IMR-90 (cell line): ENCODE data around the gene CCNQ. TPM values are rescaled to one million over a fixed set of nuclear protein-coding genes. Genes with fewer than 3 reads are reported as not detected.
A peak's percentile ranks its signal among the peaks of the same experiment; 100 is the strongest.

Source experiments
- ATAC-seq: fragments of 200-7000 bp; cut with Tn5 transposase; 2 replicates; pipeline ENCODE4 v1.9.1; 2020; ENCODE audit warnings: low read depth, mild to moderate bottlenecking, moderate library complexity
- BruUV-seq: library from RNA; stranded (reverse); fragments of 400-500 nt; replicated peaks from 2 replicates; lab custom pipeline; 2021; lab: Mats Ljungman, UMichigan
- CTCF ChIA-PET: fragments of 300-600 bp; formaldehyde crosslinking; extraction: SDS; loops from one replicate; lab custom pipeline; 2021; ENCODE audit warnings: antibody characterized with exemption; lab: Yijun Ruan, JAX
- POLR2A ChIA-PET: fragments of 300-600 bp; sonication (Branson Sonifier 250); formaldehyde crosslinking; loops from one replicate; lab custom pipeline; 2022; ENCODE audit warnings: antibody characterized with exemption; ENCODE audit not compliant: unreplicated experiment; lab: Charles Lee
- DNase-seq: peaks from one replicate; pipeline ENCODE4 v3.0.0; 2013
- H2AFZ ChIP-seq: replicated peaks from 2 replicates; pipeline ENCODE3; 2013; ENCODE audit warnings: low read length, mild to moderate bottlenecking; ENCODE audit not compliant: poor library complexity
- H2AK5ac ChIP-seq: 2 replicates; pipeline ENCODE4 v1.6.1; 2013; ENCODE audit warnings: low read depth, low read length, inconsistent platforms
- H2AK9ac ChIP-seq: replicated peaks from 2 replicates; pipeline ENCODE3; 2013; ENCODE audit warnings: mild to moderate bottlenecking, low read depth, low read length, moderate library complexity; ENCODE audit not compliant: poor library complexity
- H2BK120ac ChIP-seq: 2 replicates; pipeline ENCODE4 v1.6.1; 2013; ENCODE audit warnings: low read depth, low read length, inconsistent platforms
- H2BK15ac ChIP-seq: 3 replicates; pipeline ENCODE4 v1.6.1; 2013; ENCODE audit warnings: low read depth, low read length, inconsistent platforms
- H2BK20ac ChIP-seq: 2 replicates; pipeline ENCODE4 v1.6.1; 2013; ENCODE audit warnings: low read depth, mild to moderate bottlenecking, inconsistent platforms, low read length, moderate library complexity
- H2BK5ac ChIP-seq: 2 replicates; pipeline ENCODE4 v1.6.1; 2013; ENCODE audit warnings: mild to moderate bottlenecking, low read depth, low read length, inconsistent platforms; ENCODE audit not compliant: poor library complexity, severe bottlenecking
- H3K14ac ChIP-seq: replicated peaks from 2 replicates; pipeline ENCODE4 v1.6.1; 2013; ENCODE audit warnings: low read depth, low read length, inconsistent platforms
- H3K18ac ChIP-seq: 2 replicates; pipeline ENCODE4 v1.6.1; 2013; ENCODE audit warnings: low read depth, low read length, control low read depth
- H3K23ac ChIP-seq: 2 replicates; pipeline ENCODE4 v1.6.1; 2013; ENCODE audit warnings: low read depth, low read length, inconsistent platforms
- H3K27ac ChIP-seq: 2 replicates; pipeline ENCODE4 v1.5.1; 2013; ENCODE audit warnings: mild to moderate bottlenecking, control low read depth, low read length; ENCODE audit not compliant: insufficient read depth
- H3K27me3 ChIP-seq: 2 replicates; pipeline ENCODE4 v1.6.1; 2013; ENCODE audit warnings: low read length; ENCODE audit not compliant: control insufficient read depth, insufficient read depth
- H3K36me3 ChIP-seq: 2 replicates; pipeline ENCODE4 v1.6.1; 2013; ENCODE audit warnings: low read length, mixed read lengths; ENCODE audit not compliant: control insufficient read depth, insufficient read depth
- H3K4ac ChIP-seq: 2 replicates; pipeline ENCODE4 v1.6.1; 2013; ENCODE audit warnings: low read depth, low read length, inconsistent platforms
- H3K4me1 ChIP-seq: 2 replicates; pipeline ENCODE4 v1.6.1; 2013; ENCODE audit warnings: low read length, mixed read lengths; ENCODE audit not compliant: control insufficient read depth, insufficient read depth
- H3K4me2 ChIP-seq: 2 replicates; pipeline ENCODE4 v1.6.1; 2013; ENCODE audit warnings: low read depth, mild to moderate bottlenecking, control low read depth, low read length, moderate library complexity
- H3K4me3 ChIP-seq: 2 replicates; pipeline ENCODE4 v1.5.1; 2013; ENCODE audit warnings: low read depth, mild to moderate bottlenecking, control low read depth, low read length, moderate library complexity; ENCODE audit not compliant: insufficient read depth
- H3K56ac ChIP-seq: 2 replicates; pipeline ENCODE4 v1.6.1; 2013; ENCODE audit warnings: low read length, inconsistent platforms; ENCODE audit not compliant: insufficient read depth; ENCODE audit errors: extremely low read depth
- H3K79me1 ChIP-seq, 2 experiments: 2 replicates each; pipeline ENCODE4 v1.6.1; 2013; ENCODE audit warnings: low read length in 2 of 2, inconsistent platforms in 1 of 2, low read depth in 1 of 2
- H3K9ac ChIP-seq: 2 replicates; pipeline ENCODE4 v1.6.1; 2013; ENCODE audit warnings: low read depth, low read length, control low read depth
- H3K9me1 ChIP-seq: 2 replicates; pipeline ENCODE4 v1.6.1; 2013; ENCODE audit warnings: low read length, inconsistent platforms; ENCODE audit not compliant: insufficient read depth
- H3K9me3 ChIP-seq: 2 replicates; pipeline ENCODE4 v1.6.1; 2013; ENCODE audit warnings: low read length; ENCODE audit not compliant: control insufficient read depth, insufficient read depth
- H4K20me1 ChIP-seq: 2 replicates; pipeline ENCODE4 v1.6.1; 2013; ENCODE audit warnings: low read length, inconsistent platforms; ENCODE audit not compliant: insufficient read depth
- H4K5ac ChIP-seq: 2 replicates; pipeline ENCODE4 v1.6.1; 2013; ENCODE audit warnings: mild to moderate bottlenecking, low read depth, low read length, control low read depth
- H4K8ac ChIP-seq, 2 experiments: 2 replicates each; pipeline ENCODE4 v1.6.1; 2013; ENCODE audit warnings: low read depth in 2 of 2, low read length in 2 of 2, control low read depth in 1 of 2, inconsistent platforms in 1 of 2
- H4K91ac ChIP-seq: 2 replicates; pipeline ENCODE4 v1.6.1; 2013; ENCODE audit warnings: low read depth, low read length, inconsistent platforms; ENCODE audit not compliant: insufficient read depth
- CHD1 ChIP-seq: IDR thresholded peaks from 2 replicates; pipeline ENCODE4 v1.6.1; 2012; ENCODE audit warnings: low read depth, low read length, improper control_type of control experiment
- MAFK ChIP-seq: IDR thresholded peaks from 2 replicates; pipeline ENCODE4 v1.6.1; 2012; ENCODE audit warnings: low read depth, low read length, improper control_type of control experiment
- MXI1 ChIP-seq: IDR thresholded peaks from 2 replicates; pipeline ENCODE4 v1.6.1; 2012; ENCODE audit warnings: low read depth, mild to moderate bottlenecking, low read length, moderate library complexity, borderline replicate concordance
- POLR2A ChIP-seq: IDR thresholded peaks from 2 replicates; pipeline ENCODE4 v1.6.1; 2012; ENCODE audit warnings: mild to moderate bottlenecking, low read depth, low read length
- RCOR1 ChIP-seq: IDR thresholded peaks from 2 replicates; pipeline ENCODE4 v1.6.1; 2012; ENCODE audit warnings: mild to moderate bottlenecking, low read length, improper control_type of control experiment; ENCODE audit not compliant: insufficient replicate concordance
- SMC3 ChIP-seq: fragments of 150-350 bp; IDR thresholded peaks from 2 replicates; pipeline ENCODE4 v1.6.1; 2016; ENCODE audit warnings: low read depth, mild to moderate bottlenecking, antibody characterized with exemption, low read length, moderate library complexity
- USF2 ChIP-seq: fragments of 150-350 bp; IDR thresholded peaks from 2 replicates; pipeline ENCODE4 v1.6.1; 2017; ENCODE audit warnings: mild to moderate bottlenecking, antibody characterized with exemption, low read length, low read depth
- WGBS, 2 experiments: methylation state at CpG; one replicate each; pipeline versions ENCODE4 v1.1.5 to v1.1.7; 2013; ENCODE audit warnings: missing lambda C conversion rate in 2 of 2; ENCODE audit not compliant: insufficient read length in 1 of 2; ENCODE audit errors: extremely low coverage in 2 of 2; 5-methylcytosine and 5-hydroxymethylcytosine counted together
- dilution Hi-C: fragments of 300-500 bp; cut with HindIII; formaldehyde crosslinking; loops from one replicate; pipeline ENCODE4 v1.14.3; 2018; ENCODE audit warnings: low sequenced_read_pairs; ENCODE audit not compliant: unreplicated experiment
- in situ Hi-C: fragments of 300-500 bp; cut with MboI; formaldehyde crosslinking; loops from 3 replicates; pipeline ENCODE4 v1.14.3; 2019; ENCODE audit warnings: low sequenced_read_pairs, inconsistent platforms, mixed read lengths
- intact Hi-C: fragments of 100-400 bp; cut with micrococcal nuclease; formaldehyde crosslinking; loops from 2 replicates; pipeline ENCODE4 v1.10.0; 2022
- polyA plus RNA-seq, 3 experiments: library from polyadenylated mRNA; depleted of rRNA; stranded (reverse); fragments of >200 nt; gene quantifications; 2 replicates each; pipeline ENCODE4 v1.2.3, GENCODE V29; 2012; ENCODE audit warnings: low replicate concordance in 1 of 3
- total RNA-seq: library from RNA; depleted of rRNA; stranded (reverse); fragments of >200 nt; gene quantifications from 2 replicates; pipeline ENCODE4 v1.2.3, GENCODE V29; 2012

CCNQ gene
- total and polyA plus RNA-seq, 2 of the 4 experiments (the other 2 are of a cell fraction), result 27.6 to 35.2 TPM

GRCh38 chrX:153646620-153647373 lies 47.9 kb upstream of the CCNQ start, which contains the start of gene DUSP9:
Gene DUSP9 (plus strand): TSS chrX:153647203. CDS start chrX:153647954, 751 bp downstream.
- Histone ChIP-seq H3K9me3 (peaks cover 2% of the 10 kb centered on the region; the same call in 1 of the 2 replicates), H2BK5ac (no peak within 1 kb of the TSS), H3K9ac (no peak within 1 kb of the TSS), H3K4me3 (no peak within 1 kb of the TSS), H3K4me2 (no peak within 1 kb of the TSS), H3K79me1 (no peaks in the 10 kb centered on the region), H3K9me1 (no peaks in the 10 kb centered on the region), H2AK9ac (no peak within 1 kb of the TSS), H3K36me3 (no peaks in the 10 kb centered on the region), H3K4me1 (no peaks in the 10 kb centered on the region), H3K23ac (no peak within 1 kb of the TSS), H4K20me1 (no peaks in the 10 kb centered on the region), H2AFZ (peak within 1 kb of the TSS; percentile 63), H2AK5ac (no peak within 1 kb of the TSS), H2BK15ac (no peak within 1 kb of the TSS), H3K27ac (no peak within 1 kb of the TSS), H3K56ac (no peak within 1 kb of the TSS), H2BK20ac (no peak within 1 kb of the TSS), H2BK120ac (no peak within 1 kb of the TSS), H3K27me3 (peaks cover 53% of the 10 kb centered on the region), H4K5ac (no peak within 1 kb of the TSS), H3K18ac (no peak within 1 kb of the TSS), H3K14ac (no peak within 1 kb of the TSS), H4K8ac (no peak within 1 kb of the TSS), H3K4ac (no peak within 1 kb of the TSS), H4K91ac (no peak within 1 kb of the TSS)
- ATAC-seq, result peak; percentile 51
- no peak for TF ChIP-seq USF2
- no peak for TF ChIP-seq MAFK
- TF ChIP-seq RCOR1, result no peak
- no peak for TF ChIP-seq MXI1
- no peak for TF ChIP-seq SMC3
- no peak for TF ChIP-seq CHD1
- TF ChIP-seq POLR2A, result no peak
- dilution Hi-C loops (no loop called here), intact Hi-C loops (no loop called here), in situ Hi-C loops (no loop called here)
- 30% methylated on average over 18 of the region's 53 CpGs; no CpG with 5 or more reads in 1 of the 2 experiments for WGBS, 2 experiments
- no peak for DNase-seq
- no TSS peak for BruUV-seq
- CTCF ChIA-PET, result no interaction called here
- POLR2A ChIA-PET, result no interaction called here
